ENCODE results near the gene WNT5B.

Gene WNT5B

DNA sequence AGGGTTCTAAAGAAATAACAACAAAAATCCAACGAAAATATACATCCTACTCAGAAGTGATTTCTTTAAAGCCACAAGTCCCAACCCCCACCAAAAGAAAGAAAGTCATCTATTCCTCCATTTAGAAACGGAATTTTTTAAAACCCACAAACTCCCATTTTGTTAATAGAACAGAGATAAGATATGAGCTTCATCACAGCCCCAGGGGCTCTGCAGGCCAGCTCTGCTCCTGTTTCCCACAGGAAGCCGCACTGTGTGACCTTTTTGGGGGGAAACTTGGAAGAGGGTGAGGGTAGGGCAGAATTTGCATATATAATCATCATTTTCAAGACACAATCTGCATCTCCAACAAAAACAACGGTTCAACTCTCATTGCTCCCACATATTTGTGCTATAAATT is 37.5 kb upstream of the WNT5B start:
- no peak for TF ChIP-seq MYC (IDR thresholded peaks at IDR 0.05; ENCODE audit: low read depth, low read length)
- TF ChIP-seq MAX (IDR thresholded peaks at IDR 0.05; ENCODE audit: low read depth, low read length): no peak
- no peak for TF ChIP-seq POLR2A (IDR thresholded peaks at IDR 0.05; ENCODE audit: extremely low read depth, insufficient read length)
- TF ChIP-seq CTCF (IDR thresholded peaks at IDR 0.05; ENCODE audit: low read depth, low read length): no peak
- no peak for DNase-seq (ENCODE audit: low read depth)
- H3K4me3 ChIP-seq (ENCODE audit: low read depth, low read length): peak overlapping the region; percentile 76

GRCh38 chr12:1592444-1593173 is 36.4 kb upstream of the WNT5B start:
- DNase-seq (ENCODE audit: low read depth): peak; percentile 75
- no peak for TF ChIP-seq MAX (IDR thresholded peaks at IDR 0.05; ENCODE audit: low read depth, low read length)
- TF ChIP-seq CTCF (IDR thresholded peaks at IDR 0.05; ENCODE audit: low read depth, low read length): no peak
- no peak for TF ChIP-seq POLR2A (IDR thresholded peaks at IDR 0.05; ENCODE audit: extremely low read depth, insufficient read length)
- no peak for TF ChIP-seq MYC (IDR thresholded peaks at IDR 0.05; ENCODE audit: low read depth, low read length)
- peak overlapping the region; percentile 76 for H3K4me3 ChIP-seq (ENCODE audit: low read depth, low read length)

- no peak for TF ChIP-seq CTCF (IDR thresholded peaks at IDR 0.05; ENCODE audit: low read depth, low read length)
- no peak for TF ChIP-seq MYC (IDR thresholded peaks at IDR 0.05; ENCODE audit: low read depth, low read length)
- no peak for TF ChIP-seq POLR2A (IDR thresholded peaks at IDR 0.05; ENCODE audit: extremely low read depth, insufficient read length)
- TF ChIP-seq MAX (IDR thresholded peaks at IDR 0.05; ENCODE audit: low read depth, low read length): no peak
- H3K4me3 ChIP-seq (ENCODE audit: low read depth, low read length): peak overlapping the region; percentile 76
- DNase-seq (ENCODE audit: low read depth): peak; percentile 71
These were observed 35.6 kb upstream of the WNT5B start for GRCh38 chr12:1593174-1594005.

- DNase-seq (ENCODE audit: low read depth): no peak
- TF ChIP-seq POLR2A (IDR thresholded peaks at IDR 0.05; ENCODE audit: extremely low read depth, insufficient read length) (no peak), MYC (IDR thresholded peaks at IDR 0.05; ENCODE audit: low read depth, low read length) (no peak), CTCF (IDR thresholded peaks at IDR 0.05; ENCODE audit: low read depth, low read length) (no peak), MAX (IDR thresholded peaks at IDR 0.05; ENCODE audit: low read depth, low read length) (no peak)
- H3K4me3 ChIP-seq (ENCODE audit: low read depth, low read length): peak overlapping the region; percentile 76
These were observed 35.1 kb upstream of the WNT5B start for GRCh38 chr12:1594006-1594260.

DNA sequence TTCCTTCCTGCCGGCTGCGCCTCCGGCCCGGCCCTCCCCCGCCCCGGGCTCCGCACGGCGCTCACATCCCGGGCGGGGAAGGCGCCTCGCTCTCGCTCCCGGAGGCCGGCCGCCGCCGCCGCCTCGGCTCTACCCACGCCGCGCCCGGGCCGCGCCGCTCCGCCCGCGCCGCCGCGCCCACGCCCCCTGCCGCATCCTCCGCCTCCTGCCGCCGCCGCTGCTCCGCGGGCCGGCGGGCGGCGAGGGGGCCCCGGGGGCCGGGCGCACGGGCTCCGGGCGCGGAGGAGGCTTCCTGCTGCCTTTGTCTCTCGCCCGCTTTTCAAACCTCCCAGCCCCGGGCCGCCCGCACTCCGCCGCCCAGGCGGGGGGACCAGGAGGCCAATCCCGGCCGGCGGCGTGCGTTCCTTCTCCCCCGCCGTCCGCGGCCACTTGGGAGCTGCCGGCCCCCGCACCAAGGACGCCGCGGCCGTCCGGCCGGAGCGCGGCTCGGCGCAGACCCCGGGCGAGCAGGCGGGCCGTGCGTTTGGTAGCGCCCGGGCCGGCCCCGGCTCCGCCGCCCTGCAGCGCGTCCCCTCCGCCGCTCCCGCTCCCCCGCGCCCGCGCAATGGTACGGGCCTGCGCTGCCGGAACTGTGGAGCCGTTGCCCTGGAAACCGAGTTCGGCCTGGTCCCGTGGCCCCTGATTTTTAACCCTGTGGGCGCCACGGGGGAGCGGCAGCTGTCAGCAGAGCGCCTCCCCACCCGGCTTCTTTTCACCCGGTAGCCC is 34.6 kb upstream of the WNT5B start, which contains the start of gene FBXL14:
TSS of gene FBXL14 (minus strand) at position 321 of the 765 bp plus-strand sequence. CDS start 515 bp downstream, outside the sequence.
- H3K4me3 ChIP-seq (ENCODE audit: low read depth, low read length): peak within 1 kb of the TSS; percentile 76
- DNase-seq (ENCODE audit: low read depth): peak; percentile 92
- TF ChIP-seq MYC (IDR thresholded peaks at IDR 0.05; ENCODE audit: low read depth, low read length) (peak; percentile 54; the same call in 1 of the 2 replicates), CTCF (IDR thresholded peaks at IDR 0.05; ENCODE audit: low read depth, low read length) (no peak), POLR2A (IDR thresholded peaks at IDR 0.05; ENCODE audit: extremely low read depth, insufficient read length) (peak; percentile 32), MAX (IDR thresholded peaks at IDR 0.05; ENCODE audit: low read depth, low read length) (peak; percentile 57; the same call in 1 of the 2 replicates)

Measured in NB4 (cell line).